Upper lobe of left lung (tissue), 6 donors: ENCODE data around the gene IGFL2. TPM values are rescaled to one million over a fixed set of nuclear protein-coding genes. Genes with fewer than 3 reads are reported as not detected.

Experiments
- ATAC-seq, 2 donors: fragments of 200-7000 bp; cut with Tn5 transposase; one replicate each; pipeline ENCODE4 v1.9.1; 2022; ENCODE audit warnings: mild to moderate bottlenecking in 2 of 2, moderate library complexity in 2 of 2; ENCODE audit not compliant: low FRiP score in 2 of 2
- DNase-seq, 2 donors: peaks; one replicate each; pipeline ENCODE4 v3.0.0-alpha.2; 2019 to 2020
- H3K27ac ChIP-seq, 4 donors: fragments of 200-600 bp; sonication (generic); one replicate each; pipeline ENCODE4 v1.5.1; 2016 to 2019
- H3K27me3 ChIP-seq, 4 donors: fragments of 200-600 bp; sonication (generic); one replicate each; pipeline ENCODE4 v1.5.1; 2017 to 2019
- H3K36me3 ChIP-seq, 4 donors: fragments of 200-600 bp; sonication (generic); one replicate each; pipeline ENCODE4 v1.5.1; 2016 to 2019
- H3K4me1 ChIP-seq, 4 donors: fragments of 200-600 bp; sonication (generic); one replicate each; pipeline ENCODE4 v1.5.1; 2018 to 2019
- H3K4me3 ChIP-seq, 4 donors: fragments of 200-600 bp; sonication (generic); one replicate each; pipeline ENCODE4 v1.5.1; 2017 to 2019; ENCODE audit warnings: mild to moderate bottlenecking in 2 of 4, moderate library complexity in 1 of 4
- H3K9me3 ChIP-seq, 4 donors: fragments of 200-600 bp; sonication (generic); one replicate each; pipeline ENCODE4 v1.5.1; 2018 to 2019
- EP300 ChIP-seq, 4 donors: sonication (generic); formaldehyde crosslinking; IDR thresholded peaks; one replicate each; pipeline ENCODE4 v1.5.1; 2017; ENCODE audit warnings: antibody characterized with exemption in 4 of 4, control low read depth in 2 of 4
- POLR2A ChIP-seq, 4 donors: fragments of 450-650 bp; IDR thresholded peaks; one replicate each; pipeline ENCODE4 v1.5.1; 2016 to 2017; ENCODE audit warnings: antibody characterized with exemption in 4 of 4, mild to moderate bottlenecking in 2 of 4
- POLR2AphosphoS5 ChIP-seq, 2 donors: sonication (generic); formaldehyde crosslinking; IDR thresholded peaks; one replicate each; pipeline ENCODE4 v1.5.1; 2017; ENCODE audit warnings: antibody characterized with exemption in 2 of 2
- WGBS, 2 donors: methylation state at CpG; one replicate each; pipeline ENCODE4 v1.1.5; 2017 to 2018; 5-methylcytosine and 5-hydroxymethylcytosine counted together
- total RNA-seq, 6 donors: library from RNA; depleted of rRNA in 4 of 6; stranded (reverse); fragments of >200 nt in 4 of 6; gene quantifications; one replicate each; pipeline versions ENCODE4 v1.1.0 to v1.2.1, GENCODE V29; 2016 to 2021
- TF ChIP-seq, protein P1 (sequence below), 6 experiments: fragments of 450-650 bp in 4 of 6; fragments of 200-600 bp in 2 of 6; sonication (generic) in 2 of 6; IDR thresholded peaks; one replicate each; pipeline ENCODE4 v1.5.1; 2016 to 2019; ENCODE audit warnings: antibody characterized with exemption in 6 of 6
- donor health status: DM: no; HTN: no; CAD: no; lungs with moderate emphysema.
- donor health status: DM: no; HTN: yes; CAD: no; lungs with severe emphysema.

Gene IGFL2
- total RNA-seq, 6 donors from 2014 or later: 0.51 TPM; not detected in 5

DNA sequence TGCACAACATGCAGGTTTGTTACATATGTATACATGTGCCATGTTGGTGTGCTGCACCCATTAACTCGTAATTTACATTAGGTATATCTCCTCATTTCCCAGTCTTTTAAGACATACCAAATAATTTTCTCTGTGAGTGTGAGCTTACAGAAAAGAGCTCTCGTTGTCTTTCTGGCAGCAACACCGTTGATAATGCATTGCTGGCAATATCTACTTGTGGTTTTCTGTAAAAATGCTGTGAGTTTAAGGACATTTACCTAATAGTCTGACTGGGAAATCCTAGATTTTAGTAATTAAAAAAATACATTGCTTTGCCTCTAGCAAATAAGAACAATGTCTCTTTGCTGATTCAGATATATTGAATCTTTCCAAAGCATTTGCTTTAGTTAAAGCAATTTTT is 31.9 kb upstream of the IGFL2 start:
- TF ChIP-seq, protein P1, sequence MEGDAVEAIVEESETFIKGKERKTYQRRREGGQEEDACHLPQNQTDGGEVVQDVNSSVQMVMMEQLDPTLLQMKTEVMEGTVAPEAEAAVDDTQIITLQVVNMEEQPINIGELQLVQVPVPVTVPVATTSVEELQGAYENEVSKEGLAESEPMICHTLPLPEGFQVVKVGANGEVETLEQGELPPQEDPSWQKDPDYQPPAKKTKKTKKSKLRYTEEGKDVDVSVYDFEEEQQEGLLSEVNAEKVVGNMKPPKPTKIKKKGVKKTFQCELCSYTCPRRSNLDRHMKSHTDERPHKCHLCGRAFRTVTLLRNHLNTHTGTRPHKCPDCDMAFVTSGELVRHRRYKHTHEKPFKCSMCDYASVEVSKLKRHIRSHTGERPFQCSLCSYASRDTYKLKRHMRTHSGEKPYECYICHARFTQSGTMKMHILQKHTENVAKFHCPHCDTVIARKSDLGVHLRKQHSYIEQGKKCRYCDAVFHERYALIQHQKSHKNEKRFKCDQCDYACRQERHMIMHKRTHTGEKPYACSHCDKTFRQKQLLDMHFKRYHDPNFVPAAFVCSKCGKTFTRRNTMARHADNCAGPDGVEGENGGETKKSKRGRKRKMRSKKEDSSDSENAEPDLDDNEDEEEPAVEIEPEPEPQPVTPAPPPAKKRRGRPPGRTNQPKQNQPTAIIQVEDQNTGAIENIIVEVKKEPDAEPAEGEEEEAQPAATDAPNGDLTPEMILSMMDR (IDR thresholded peaks at IDR 0.05): no peak
- TF ChIP-seq EP300 (IDR thresholded peaks at IDR 0.05) (no peak), POLR2AphosphoS5 (IDR thresholded peaks at IDR 0.05) (no peak), POLR2A (IDR thresholded peaks at IDR 0.05) (no peak)
- 69 to 82% methylated on average over 3 of the region's 3 CpGs for WGBS, 2 donors
- H3K27ac ChIP-seq: no peak overlapping the region
- no peaks in the 10 kb centered on the region for H3K4me1 ChIP-seq
- DNase-seq (no peak), ATAC-seq (no peak)
- H3K36me3 ChIP-seq: no peaks in the 10 kb centered on the region
- no peak overlapping the region for H3K4me3 ChIP-seq
- no peaks in the 10 kb centered on the region for H3K9me3 ChIP-seq
- H3K27me3 ChIP-seq: no peaks in the 10 kb centered on the region

DNA sequence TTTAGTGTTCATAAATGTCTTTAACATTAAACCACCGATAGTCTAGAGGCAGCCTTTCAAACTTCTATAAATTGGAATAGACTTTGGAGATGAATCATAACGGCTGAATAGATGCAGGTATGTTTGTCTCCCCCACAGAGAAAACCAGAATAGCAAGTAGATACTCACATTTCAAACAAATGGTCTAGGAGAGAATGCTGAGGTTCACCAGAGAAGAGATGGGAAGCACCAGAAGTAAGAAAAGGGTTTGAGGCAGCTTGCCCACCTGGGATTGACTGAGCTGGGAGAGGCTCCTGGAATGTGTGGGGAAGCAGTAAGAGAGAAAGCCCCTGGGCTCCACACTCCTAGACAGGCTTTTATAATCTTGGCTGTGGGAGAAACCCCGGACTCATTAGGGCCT is 29.9 kb upstream of the IGFL2 start:
- no peak for ATAC-seq
- WGBS, 2 donors: 82 to 85% methylated on average over 3 of the region's 3 CpGs
- Histone ChIP-seq H3K27ac (no peak overlapping the region), H3K36me3 (no peaks in the 10 kb centered on the region), H3K4me3 (no peak overlapping the region), H3K9me3 (no peaks in the 10 kb centered on the region), H3K27me3 (no peaks in the 10 kb centered on the region), H3K4me1 (no peaks in the 10 kb centered on the region)
- TF ChIP-seq EP300 (IDR thresholded peaks at IDR 0.05) (no peak), POLR2AphosphoS5 (IDR thresholded peaks at IDR 0.05) (no peak), POLR2A (IDR thresholded peaks at IDR 0.05) (no peak)
- TF ChIP-seq, protein P1 (IDR thresholded peaks at IDR 0.05): no peak
- no peak for DNase-seq

DNA sequence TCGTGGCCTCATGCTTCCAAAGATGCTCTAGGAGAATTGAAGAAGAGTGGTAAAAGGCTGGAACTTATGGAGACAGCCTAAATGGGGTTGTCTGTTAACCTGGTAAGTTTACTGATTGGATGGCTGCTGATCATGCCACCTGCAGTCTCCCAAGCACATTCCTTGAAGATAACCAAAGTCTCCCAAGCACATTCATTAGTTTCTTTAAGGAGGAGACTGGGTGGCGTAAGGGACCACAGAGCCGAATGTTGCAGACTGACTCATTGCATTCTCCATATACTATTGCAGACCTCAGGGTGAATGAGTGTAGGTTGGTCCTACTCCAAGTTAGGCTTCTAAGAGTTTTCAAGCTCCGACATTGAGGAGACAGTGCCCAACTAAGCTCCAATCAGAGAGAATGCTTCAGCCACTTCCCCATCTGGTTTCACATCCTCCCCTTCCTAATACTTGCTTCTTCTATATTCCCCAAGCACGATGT is 23.4 kb upstream of the IGFL2 start, which contains the start of gene IGFL3:
Gene IGFL3, minus strand, starts transcription at position 51 of the 478 bp plus-strand sequence. Its CDS starts 39 bp downstream, at position 12.
- Histone ChIP-seq H3K9me3 (no peaks in the 10 kb centered on the region), H3K27ac (no peak within 1 kb of the TSS), H3K27me3 (no peaks in the 10 kb centered on the region), H3K36me3 (no peaks in the 10 kb centered on the region), H3K4me1 (no peaks in the 10 kb centered on the region), H3K4me3 (no peak within 1 kb of the TSS)
- WGBS, 2 donors: 80 to 90% methylated on average over 5 of the region's 5 CpGs
- DNase-seq (no peak), ATAC-seq (peak in 1 of 2 donors; percentile 40)
- TF ChIP-seq POLR2A (IDR thresholded peaks at IDR 0.05) (no peak), POLR2AphosphoS5 (IDR thresholded peaks at IDR 0.05) (no peak), EP300 (IDR thresholded peaks at IDR 0.05) (no peak)
- TF ChIP-seq, protein P1 (IDR thresholded peaks at IDR 0.05): no peak

DNA sequence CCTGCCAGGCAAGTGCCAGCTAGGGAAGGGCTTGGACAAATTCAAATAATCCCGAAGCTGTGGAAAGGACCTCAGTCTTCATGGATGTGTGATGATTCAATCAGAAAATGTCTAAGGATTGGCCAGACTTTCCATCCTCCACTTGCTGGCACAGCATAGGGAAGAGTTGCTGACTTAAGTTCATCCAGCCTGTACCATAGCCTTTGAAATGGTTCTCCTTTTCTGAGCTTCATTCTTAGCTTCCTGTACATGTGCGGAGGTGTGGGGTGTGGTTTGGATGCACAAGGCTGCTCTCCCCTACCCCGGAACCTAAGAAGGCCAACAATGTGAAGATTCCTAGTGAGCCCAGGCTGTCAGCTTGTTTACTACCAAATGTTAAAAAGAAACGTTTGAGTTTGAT is 22.6 kb upstream of the IGFL2 start:
- no peaks in the 10 kb centered on the region for H3K9me3 ChIP-seq
- ATAC-seq: no peak
- 58 to 69% methylated on average over 4 of the region's 4 CpGs for WGBS, 2 donors

More for the DNA sequence above, 22.6 kb upstream of the IGFL2 start:
- TF ChIP-seq, protein P1 (IDR thresholded peaks at IDR 0.05): no peak
- TF ChIP-seq POLR2AphosphoS5 (IDR thresholded peaks at IDR 0.05) (no peak), POLR2A (IDR thresholded peaks at IDR 0.05) (no peak)
- Histone ChIP-seq H3K27ac (no peak overlapping the region), H3K36me3 (no peaks in the 10 kb centered on the region), H3K4me1 (no peaks in the 10 kb centered on the region), H3K4me3 (no peak overlapping the region), H3K27me3 (no peaks in the 10 kb centered on the region)
- DNase-seq: no peak
